ENCODE results near the gene MYL7. TPM values are rescaled to one million over a fixed set of nuclear protein-coding genes. Genes with fewer than 3 reads are reported as not detected.

Gene MYL7
- total RNA-seq, 1 experiment from 2014 or later: not detected

DNA sequence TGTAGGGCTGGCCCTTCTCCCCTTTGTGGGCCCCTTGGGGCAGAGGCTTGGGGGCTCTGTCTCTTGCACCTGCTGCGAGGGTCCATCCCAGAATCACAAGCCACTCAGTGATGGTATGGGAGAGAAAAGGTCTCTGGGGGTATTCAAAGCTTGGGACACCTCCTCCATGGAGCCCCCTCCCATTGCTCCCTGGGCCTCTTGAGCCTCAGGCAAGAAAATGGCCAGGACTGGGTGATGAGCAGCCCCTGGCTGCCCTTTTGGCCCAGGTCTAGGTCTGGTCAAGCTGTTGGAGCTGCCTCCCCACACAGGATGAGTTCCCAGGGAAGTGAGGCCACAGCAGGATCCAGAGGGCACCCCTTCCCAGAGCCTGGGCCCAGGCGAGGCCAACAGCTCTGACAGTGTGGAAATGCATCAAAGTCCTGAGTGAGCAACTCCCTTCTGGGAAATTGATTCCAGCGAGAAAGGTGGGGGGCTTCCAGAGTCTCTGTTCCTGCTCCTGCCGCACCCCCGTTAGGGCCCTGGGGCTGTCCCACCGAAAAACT lies 3.4 kb upstream of the MYL7 start:
- no peaks in the 10 kb centered on the region for H3K9me3 ChIP-seq (ENCODE audit: control insufficient read depth, insufficient read depth, low read depth, low read length)
- POLR2A ChIA-PET: no interaction called here
- intact Hi-C loops (cut with micrococcal nuclease; ENCODE audit: unreplicated experiment): no loop called here
- CTCF ChIA-PET: no interaction called here
- no peaks in the 10 kb centered on the region for H3K27me3 ChIP-seq (ENCODE audit: control insufficient read depth, insufficient read depth, low read length)
- DNase-seq (ENCODE audit: low read depth, low spot score): no peak
- no peaks in the 10 kb centered on the region for H3K36me3 ChIP-seq (ENCODE audit: control insufficient read depth, insufficient read depth, low read length)
- H3K4me3 ChIP-seq (ENCODE audit: low read depth in 2 of 2, low read length in 2 of 2): no peak overlapping the region
- ATAC-seq: no peak
- no peaks in the 10 kb centered on the region for H3K4me1 ChIP-seq (ENCODE audit: control insufficient read depth, insufficient read depth, low read length)
- TF ChIP-seq TCF7L2 (IDR thresholded peaks at IDR 0.05; ENCODE audit: low read depth, low read length) (no peak), POLR2AphosphoS5 (IDR thresholded peaks at IDR 0.05; ENCODE audit: low read depth, low read length) (no peak), SIN3A (IDR thresholded peaks at IDR 0.05; ENCODE audit: borderline replicate concordance, insufficient read depth, low read depth, low read length) (no peak)
- TF ChIP-seq, protein P1, sequence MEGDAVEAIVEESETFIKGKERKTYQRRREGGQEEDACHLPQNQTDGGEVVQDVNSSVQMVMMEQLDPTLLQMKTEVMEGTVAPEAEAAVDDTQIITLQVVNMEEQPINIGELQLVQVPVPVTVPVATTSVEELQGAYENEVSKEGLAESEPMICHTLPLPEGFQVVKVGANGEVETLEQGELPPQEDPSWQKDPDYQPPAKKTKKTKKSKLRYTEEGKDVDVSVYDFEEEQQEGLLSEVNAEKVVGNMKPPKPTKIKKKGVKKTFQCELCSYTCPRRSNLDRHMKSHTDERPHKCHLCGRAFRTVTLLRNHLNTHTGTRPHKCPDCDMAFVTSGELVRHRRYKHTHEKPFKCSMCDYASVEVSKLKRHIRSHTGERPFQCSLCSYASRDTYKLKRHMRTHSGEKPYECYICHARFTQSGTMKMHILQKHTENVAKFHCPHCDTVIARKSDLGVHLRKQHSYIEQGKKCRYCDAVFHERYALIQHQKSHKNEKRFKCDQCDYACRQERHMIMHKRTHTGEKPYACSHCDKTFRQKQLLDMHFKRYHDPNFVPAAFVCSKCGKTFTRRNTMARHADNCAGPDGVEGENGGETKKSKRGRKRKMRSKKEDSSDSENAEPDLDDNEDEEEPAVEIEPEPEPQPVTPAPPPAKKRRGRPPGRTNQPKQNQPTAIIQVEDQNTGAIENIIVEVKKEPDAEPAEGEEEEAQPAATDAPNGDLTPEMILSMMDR (IDR thresholded peaks at IDR 0.05): no peak
- TF ChIP-seq, protein P2, sequence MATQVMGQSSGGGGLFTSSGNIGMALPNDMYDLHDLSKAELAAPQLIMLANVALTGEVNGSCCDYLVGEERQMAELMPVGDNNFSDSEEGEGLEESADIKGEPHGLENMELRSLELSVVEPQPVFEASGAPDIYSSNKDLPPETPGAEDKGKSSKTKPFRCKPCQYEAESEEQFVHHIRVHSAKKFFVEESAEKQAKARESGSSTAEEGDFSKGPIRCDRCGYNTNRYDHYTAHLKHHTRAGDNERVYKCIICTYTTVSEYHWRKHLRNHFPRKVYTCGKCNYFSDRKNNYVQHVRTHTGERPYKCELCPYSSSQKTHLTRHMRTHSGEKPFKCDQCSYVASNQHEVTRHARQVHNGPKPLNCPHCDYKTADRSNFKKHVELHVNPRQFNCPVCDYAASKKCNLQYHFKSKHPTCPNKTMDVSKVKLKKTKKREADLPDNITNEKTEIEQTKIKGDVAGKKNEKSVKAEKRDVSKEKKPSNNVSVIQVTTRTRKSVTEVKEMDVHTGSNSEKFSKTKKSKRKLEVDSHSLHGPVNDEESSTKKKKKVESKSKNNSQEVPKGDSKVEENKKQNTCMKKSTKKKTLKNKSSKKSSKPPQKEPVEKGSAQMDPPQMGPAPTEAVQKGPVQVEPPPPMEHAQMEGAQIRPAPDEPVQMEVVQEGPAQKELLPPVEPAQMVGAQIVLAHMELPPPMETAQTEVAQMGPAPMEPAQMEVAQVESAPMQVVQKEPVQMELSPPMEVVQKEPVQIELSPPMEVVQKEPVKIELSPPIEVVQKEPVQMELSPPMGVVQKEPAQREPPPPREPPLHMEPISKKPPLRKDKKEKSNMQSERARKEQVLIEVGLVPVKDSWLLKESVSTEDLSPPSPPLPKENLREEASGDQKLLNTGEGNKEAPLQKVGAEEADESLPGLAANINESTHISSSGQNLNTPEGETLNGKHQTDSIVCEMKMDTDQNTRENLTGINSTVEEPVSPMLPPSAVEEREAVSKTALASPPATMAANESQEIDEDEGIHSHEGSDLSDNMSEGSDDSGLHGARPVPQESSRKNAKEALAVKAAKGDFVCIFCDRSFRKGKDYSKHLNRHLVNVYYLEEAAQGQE (IDR thresholded peaks at IDR 0.05; ENCODE audit: insufficient read depth in 1 of 2, low read depth in 2 of 2, low read length in 1 of 2): no peak
- in situ Hi-C loops (cut with HindIII; ENCODE audit: low pct_unique_long_range_greater_than_20kb, low sequenced_read_pairs): no loop called here
- BruUV-seq (replicated peaks): no TSS peak
- H3K27ac ChIP-seq (ENCODE audit: low read length): no peak overlapping the region

DNA sequence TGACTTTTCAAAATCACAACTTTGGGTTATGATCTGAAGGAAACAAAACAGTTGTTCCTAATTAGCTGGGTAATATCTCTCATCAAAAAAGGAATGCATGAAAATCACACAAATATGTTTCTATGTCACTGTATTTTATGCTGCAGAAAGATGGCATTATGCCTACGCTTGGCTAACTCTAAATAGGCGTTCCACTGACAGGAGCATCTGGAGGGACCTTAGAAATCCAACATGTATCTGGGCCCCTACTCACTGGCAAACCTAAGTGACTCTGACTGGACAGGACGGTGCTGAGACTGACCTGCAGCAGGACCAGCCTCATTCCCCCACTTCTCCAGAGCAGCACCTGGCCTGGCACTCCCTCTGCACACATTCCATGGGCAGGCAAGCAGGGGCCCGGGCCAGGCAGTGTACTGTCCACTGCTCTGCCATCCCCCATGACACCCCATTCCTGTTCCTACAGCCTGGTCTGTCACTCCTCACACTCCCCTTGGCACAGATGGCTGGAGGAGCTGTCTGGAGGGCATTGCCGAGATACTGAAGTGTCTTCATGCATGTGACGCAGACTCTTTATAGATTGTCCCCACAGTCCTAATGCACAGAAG lies 2.6 kb upstream of the MYL7 start:
- no peak overlapping the region for H3K27ac ChIP-seq (ENCODE audit: low read length)
- ChIA-PET POLR2A (no interaction called here), CTCF (no interaction called here)
- ATAC-seq (no peak), DNase-seq (ENCODE audit: low read depth, low spot score) (no peak)
- H3K9me3 ChIP-seq (ENCODE audit: control insufficient read depth, insufficient read depth, low read depth, low read length): no peaks in the 10 kb centered on the region
- BruUV-seq (replicated peaks): no TSS peak
- H3K27me3 ChIP-seq (ENCODE audit: control insufficient read depth, insufficient read depth, low read length): no peaks in the 10 kb centered on the region
- in situ Hi-C loops (cut with HindIII; ENCODE audit: low pct_unique_long_range_greater_than_20kb, low sequenced_read_pairs) (no loop called here), intact Hi-C loops (cut with micrococcal nuclease; ENCODE audit: unreplicated experiment) (no loop called here)
- H3K4me1 ChIP-seq (ENCODE audit: control insufficient read depth, insufficient read depth, low read length): no peaks in the 10 kb centered on the region
- H3K4me3 ChIP-seq (ENCODE audit: low read depth in 2 of 2, low read length in 2 of 2): no peak overlapping the region
- TF ChIP-seq SIN3A (IDR thresholded peaks at IDR 0.05; ENCODE audit: borderline replicate concordance, insufficient read depth, low read depth, low read length) (no peak), TCF7L2 (IDR thresholded peaks at IDR 0.05; ENCODE audit: low read depth, low read length) (no peak), POLR2AphosphoS5 (IDR thresholded peaks at IDR 0.05; ENCODE audit: low read depth, low read length) (no peak)
- TF ChIP-seq, protein P1 (IDR thresholded peaks at IDR 0.05): no peak
- TF ChIP-seq, protein P2 (IDR thresholded peaks at IDR 0.05; ENCODE audit: insufficient read depth in 1 of 2, low read depth in 2 of 2, low read length in 1 of 2): no peak
- H3K36me3 ChIP-seq (ENCODE audit: control insufficient read depth, insufficient read depth, low read length): no peaks in the 10 kb centered on the region

Measured in Panc1 (cell line).